ENCODE data around the gene TBL1XR1. TPM values are rescaled to one million over a fixed set of nuclear protein-coding genes. Genes with fewer than 3 reads are reported as not detected.
A peak's percentile ranks its signal among the peaks of the same experiment; 100 is the strongest.
"Not testable (repeated sequence)": the region's sequence is repeated elsewhere in the genome, so short reads cannot be mapped to it uniquely, and the experiment has no call there.

Gene TBL1XR1
- total RNA-seq, 2 experiments from 2014 or later, result 63.2 to 67.8 TPM

GRCh38 chr3:177141471-177141870, 55.8 kb downstream of the TBL1XR1 start:
- H3K9me3 Mint-ChIP-seq, result no peaks in the 10 kb centered on the region
- Histone ChIP-seq H3K27ac (ENCODE audit: low read depth in 1 of 2, low read length in 2 of 2) (no peak overlapping the region), H3K27me3 (ENCODE audit: control insufficient read depth in 1 of 2, insufficient read depth in 2 of 2, low read length in 2 of 2) (no peaks in the 10 kb centered on the region), H3K9me3 (ENCODE audit: control insufficient read depth in 1 of 2, insufficient read depth in 1 of 2, low read length in 2 of 2) (peaks cover 0 to 3% of the 10 kb centered on the region in 2 experiments), H3K36me3 (ENCODE audit: insufficient read depth, low read length) (no peaks in the 10 kb centered on the region), H3K4me3 (ENCODE audit: low read length) (no peak overlapping the region), H3K4me1 (ENCODE audit: insufficient read depth, low read length) (peaks cover 57% of the 10 kb centered on the region)
- intact Hi-C loops (cut with DNase I, micrococcal nuclease), result no loop called here
- H3K4me3 Mint-ChIP-seq, result peak overlapping the region; percentile 3
- ATAC-seq (ENCODE audit: poor library complexity) (no peak), DNase-seq (no peak)
- H3K27me3 Mint-ChIP-seq, result no peaks in the 10 kb centered on the region
- TF ChIP-seq CTCF (IDR thresholded peaks at IDR 0.05), result no peak
- peaks cover 85% of the 10 kb centered on the region for H3K4me1 Mint-ChIP-seq (ENCODE audit: low read depth)
- H3K36me3 Mint-ChIP-seq (ENCODE audit: low read depth), result no peaks in the 10 kb centered on the region
- H3K27ac Mint-ChIP-seq, result peak overlapping the region; percentile 90
- ChIA-PET POLR2A (interaction anchor here (1.5 to 6.8 kb wide), 4 partner anchors 9 to 219 kb away, joined by 3 to 31 read pairs (median 12); partner anchors contain the start of gene TBL1XR1), CTCF (no interaction called here)

GRCh38 chr3:177139220-177139619, 58.1 kb downstream of the TBL1XR1 start:
- H3K9me3 ChIP-seq (ENCODE audit: control insufficient read depth in 1 of 2, insufficient read depth in 1 of 2, low read length in 2 of 2); H3K27me3 ChIP-seq (ENCODE audit: control insufficient read depth in 1 of 2, insufficient read depth in 2 of 2, low read length in 2 of 2); intact Hi-C loops (cut with DNase I, micrococcal nuclease); H3K4me3 ChIP-seq (ENCODE audit: low read length); H3K27me3 Mint-ChIP-seq; H3K36me3 Mint-ChIP-seq (ENCODE audit: low read depth); H3K27ac ChIP-seq (ENCODE audit: low read depth in 1 of 2, low read length in 2 of 2); H3K9me3 Mint-ChIP-seq; H3K36me3 ChIP-seq (ENCODE audit: insufficient read depth, low read length): not testable (repeated sequence)
- H3K4me1 Mint-ChIP-seq (ENCODE audit: low read depth), result peaks cover 77% of the 10 kb centered on the region
- CTCF ChIA-PET, result interaction anchor here (0.6 kb wide), 1 partner anchor 29 kb away, joined by 3 read pairs; no protein-coding TSS in a partner anchor
- peak in 13 of 14 experiments; percentile 10 to 59 (median 29) for DNase-seq
- POLR2A ChIA-PET, result interaction anchor here (2.3 to 6.8 kb wide), 3 partner anchors 11 to 221 kb away, joined by 11 to 31 read pairs (median 14); partner anchors contain the start of gene TBL1XR1
- peak overlapping the region; percentile 90 for H3K27ac Mint-ChIP-seq
- peak; percentile 56 for ATAC-seq (ENCODE audit: poor library complexity)
- peaks cover 42% of the 10 kb centered on the region for H3K4me1 ChIP-seq (ENCODE audit: insufficient read depth, low read length)
- H3K4me3 Mint-ChIP-seq, result peak overlapping the region; percentile 48

GRCh38 chr3:177137774-177138705, 59.2 kb downstream of the TBL1XR1 start:
- POLR2A ChIA-PET, result interaction anchor here (6.8 kb wide), 1 partner anchor 59 kb away, joined by 31 read pairs; the partner anchor contains the start of gene TBL1XR1
- DNase-seq (no peak), ATAC-seq (ENCODE audit: poor library complexity) (no peak)
- peaks cover 77% of the 10 kb centered on the region for H3K4me1 Mint-ChIP-seq (ENCODE audit: low read depth)
- Histone ChIP-seq H3K9me3 (ENCODE audit: control insufficient read depth in 1 of 2, insufficient read depth in 1 of 2, low read length in 2 of 2) (peaks cover 0 to 3% of the 10 kb centered on the region in 2 experiments), H3K4me3 (ENCODE audit: low read length) (no peak overlapping the region), H3K27ac (ENCODE audit: low read depth in 1 of 2, low read length in 2 of 2) (no peak overlapping the region), H3K36me3 (ENCODE audit: insufficient read depth, low read length) (peaks cover 6% of the 10 kb centered on the region), H3K4me1 (ENCODE audit: insufficient read depth, low read length) (peaks cover 36% of the 10 kb centered on the region), H3K27me3 (ENCODE audit: control insufficient read depth in 1 of 2, insufficient read depth in 2 of 2, low read length in 2 of 2) (no peaks in the 10 kb centered on the region)
- peak overlapping the region; percentile 43 for H3K4me3 Mint-ChIP-seq
- CTCF ChIA-PET, result no interaction called here
- H3K27ac Mint-ChIP-seq, result peak overlapping the region; percentile 90
- H3K27me3 Mint-ChIP-seq, result no peaks in the 10 kb centered on the region
- TF ChIP-seq CTCF (IDR thresholded peaks at IDR 0.05), result no peak
- H3K9me3 Mint-ChIP-seq, result no peaks in the 10 kb centered on the region
- intact Hi-C loops (cut with DNase I, micrococcal nuclease), result no loop called here
- peaks cover 5% of the 10 kb centered on the region for H3K36me3 Mint-ChIP-seq (ENCODE audit: low read depth)

All from CD4-positive, alpha-beta T cell (primary cell).